Measurements from ENCODE around the gene TOGARAM2.

Gene TOGARAM2

DNA sequence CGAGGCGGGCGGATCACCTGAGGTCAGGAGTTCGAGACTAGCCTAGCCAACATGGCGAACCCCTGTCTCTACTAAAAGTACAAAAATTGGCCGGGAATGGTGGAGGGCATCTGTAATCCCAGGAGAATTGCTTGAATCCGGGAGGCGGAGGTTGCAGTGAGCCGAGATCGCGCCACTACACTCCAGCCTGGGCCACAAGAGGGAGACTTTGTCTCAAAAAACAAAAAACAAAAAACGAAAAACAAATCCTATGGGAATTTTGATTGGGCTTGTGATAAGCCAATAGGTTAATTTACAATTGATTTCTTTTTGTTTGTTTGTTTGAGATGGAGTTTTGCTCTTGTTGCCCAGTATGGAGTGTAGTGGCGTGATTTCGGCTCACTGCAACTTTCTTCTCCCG lies 24.2 kb upstream of the TOGARAM2 start:
- TF ChIP-seq, protein P1, sequence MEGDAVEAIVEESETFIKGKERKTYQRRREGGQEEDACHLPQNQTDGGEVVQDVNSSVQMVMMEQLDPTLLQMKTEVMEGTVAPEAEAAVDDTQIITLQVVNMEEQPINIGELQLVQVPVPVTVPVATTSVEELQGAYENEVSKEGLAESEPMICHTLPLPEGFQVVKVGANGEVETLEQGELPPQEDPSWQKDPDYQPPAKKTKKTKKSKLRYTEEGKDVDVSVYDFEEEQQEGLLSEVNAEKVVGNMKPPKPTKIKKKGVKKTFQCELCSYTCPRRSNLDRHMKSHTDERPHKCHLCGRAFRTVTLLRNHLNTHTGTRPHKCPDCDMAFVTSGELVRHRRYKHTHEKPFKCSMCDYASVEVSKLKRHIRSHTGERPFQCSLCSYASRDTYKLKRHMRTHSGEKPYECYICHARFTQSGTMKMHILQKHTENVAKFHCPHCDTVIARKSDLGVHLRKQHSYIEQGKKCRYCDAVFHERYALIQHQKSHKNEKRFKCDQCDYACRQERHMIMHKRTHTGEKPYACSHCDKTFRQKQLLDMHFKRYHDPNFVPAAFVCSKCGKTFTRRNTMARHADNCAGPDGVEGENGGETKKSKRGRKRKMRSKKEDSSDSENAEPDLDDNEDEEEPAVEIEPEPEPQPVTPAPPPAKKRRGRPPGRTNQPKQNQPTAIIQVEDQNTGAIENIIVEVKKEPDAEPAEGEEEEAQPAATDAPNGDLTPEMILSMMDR (IDR thresholded peaks at IDR 0.05; ENCODE audit: low read depth, low read length) = peak; percentile 48
- in situ Hi-C loops (cut with HindIII; ENCODE audit: low sequenced_read_pairs) = no loop called here
- DNase-seq (ENCODE audit: low read depth, low spot score) = no peak
- no peak overlapping the region for H3K4me3 ChIP-seq (ENCODE audit: low read depth, low read length)

DNA sequence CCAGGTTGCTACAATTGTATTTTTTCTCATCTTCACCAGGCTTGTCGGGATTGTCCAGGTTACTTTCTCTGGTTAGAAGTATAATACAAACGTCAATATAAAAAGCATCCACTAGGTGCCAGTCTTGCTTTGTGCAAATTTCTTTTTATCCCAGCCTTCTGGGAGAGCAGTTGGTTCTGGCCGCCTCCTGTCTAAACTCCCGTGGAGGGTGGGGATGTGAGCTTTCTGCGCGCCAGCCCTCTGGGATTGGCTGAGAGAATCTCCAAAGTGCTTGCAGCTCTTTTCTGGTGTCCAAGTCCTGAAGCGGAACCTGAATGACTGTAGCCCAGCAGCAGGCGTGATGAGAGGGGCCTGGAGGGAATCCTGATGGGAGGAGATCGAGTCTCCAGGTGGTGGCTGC lies 22.4 kb upstream of the TOGARAM2 start:
- in situ Hi-C loops (cut with HindIII; ENCODE audit: low sequenced_read_pairs) = no loop called here
- TF ChIP-seq, protein P1 (IDR thresholded peaks at IDR 0.05; ENCODE audit: low read depth, low read length) = peak; percentile 43
- peak; percentile 81 for DNase-seq (ENCODE audit: low read depth, low spot score)
- H3K4me3 ChIP-seq (ENCODE audit: low read depth, low read length) = no peak overlapping the region

DNA sequence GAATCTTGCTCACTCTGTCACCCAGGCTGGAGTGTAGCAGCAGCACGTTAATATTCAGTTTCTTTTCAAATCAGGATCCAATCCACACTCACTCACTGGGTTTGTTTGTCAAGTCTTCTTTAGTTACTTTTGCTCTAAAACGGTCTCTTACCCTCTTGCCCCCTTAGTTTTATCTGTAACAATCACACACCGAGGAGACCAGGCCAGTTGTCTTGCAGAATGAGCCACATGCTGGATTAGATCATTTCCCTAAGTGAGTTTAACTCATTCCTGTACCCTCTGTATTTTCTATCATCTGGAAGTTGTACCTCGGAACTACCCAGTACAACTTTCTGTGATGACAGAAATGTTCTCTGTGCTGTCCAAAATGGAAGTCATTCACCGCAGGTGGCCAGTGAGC lies 20.7 kb upstream of the TOGARAM2 start:
- no peak for DNase-seq (ENCODE audit: low read depth, low spot score)
- in situ Hi-C loops (cut with HindIII; ENCODE audit: low sequenced_read_pairs) = no loop called here
- H3K4me3 ChIP-seq (ENCODE audit: low read depth, low read length) = no peak overlapping the region
- TF ChIP-seq, protein P1 (IDR thresholded peaks at IDR 0.05; ENCODE audit: low read depth, low read length) = no peak

DNA sequence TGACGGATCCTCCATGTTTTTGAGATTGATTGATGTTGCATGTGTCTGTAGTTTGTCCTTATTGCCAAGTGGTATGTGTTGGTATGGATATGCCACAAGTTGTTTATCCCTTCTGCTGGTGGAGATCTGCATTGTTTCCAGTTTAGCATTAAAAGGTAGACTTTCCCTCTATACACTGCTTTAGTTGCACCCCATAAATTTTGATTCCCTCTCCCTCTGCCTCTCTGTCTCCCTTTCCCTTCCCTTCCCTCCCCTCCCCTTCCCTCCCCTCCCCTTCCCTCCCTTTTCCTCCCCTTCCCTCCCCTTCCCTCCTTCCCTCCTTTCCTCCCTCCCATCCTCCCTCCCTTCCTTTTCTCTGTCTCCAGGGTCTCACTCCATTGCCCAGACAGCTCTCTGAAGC lies 18.6 kb upstream of the TOGARAM2 start:
- DNase-seq (ENCODE audit: low read depth, low spot score) = no peak
- in situ Hi-C loops (cut with HindIII; ENCODE audit: low sequenced_read_pairs) = no loop called here

DNA sequence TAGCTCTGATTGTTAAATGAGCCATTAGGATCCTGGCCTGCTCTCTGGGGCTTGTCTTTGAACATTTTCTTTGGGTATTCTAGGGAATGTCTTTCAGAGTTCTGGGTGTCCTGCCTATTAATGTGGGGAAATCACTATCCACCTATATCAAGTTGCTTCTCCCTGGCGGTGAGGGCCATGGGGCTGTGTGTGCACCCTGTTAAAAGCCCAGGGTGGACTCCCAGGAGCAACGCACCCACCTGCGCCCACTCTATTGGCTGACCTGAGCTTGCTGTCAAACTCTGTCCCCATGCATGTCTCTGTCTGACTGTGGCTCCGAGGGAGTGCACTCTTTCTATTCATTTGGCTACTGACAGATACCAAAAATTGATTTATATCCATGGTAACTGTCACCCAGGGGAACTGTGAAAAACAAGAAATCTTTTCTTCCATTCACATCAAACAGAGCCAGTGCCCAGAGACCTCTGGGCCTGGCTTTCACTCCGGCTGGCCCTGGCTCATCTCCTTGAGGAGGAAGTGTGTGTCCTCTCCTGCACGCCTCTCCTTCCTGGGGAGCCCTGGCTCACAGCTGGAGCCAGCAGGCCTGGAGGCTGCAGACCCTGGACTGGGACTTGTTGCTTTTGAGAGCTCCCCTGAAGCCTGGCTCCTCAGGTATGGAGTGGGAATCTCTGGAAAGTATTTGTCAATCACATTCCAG lies 10.5 kb upstream of the TOGARAM2 start:
- TF ChIP-seq, protein P1 (IDR thresholded peaks at IDR 0.05; ENCODE audit: low read depth, low read length) = no peak
- in situ Hi-C loops (cut with HindIII; ENCODE audit: low sequenced_read_pairs) = no loop called here
- no peak overlapping the region for H3K4me3 ChIP-seq (ENCODE audit: low read depth, low read length)
- DNase-seq (ENCODE audit: low read depth, low spot score) = no peak

More for the DNA sequence above, 18.6 kb upstream of the TOGARAM2 start:
- no peak overlapping the region for H3K4me3 ChIP-seq (ENCODE audit: low read depth, low read length)
- TF ChIP-seq, protein P1 (IDR thresholded peaks at IDR 0.05; ENCODE audit: low read depth, low read length) = no peak

DNA sequence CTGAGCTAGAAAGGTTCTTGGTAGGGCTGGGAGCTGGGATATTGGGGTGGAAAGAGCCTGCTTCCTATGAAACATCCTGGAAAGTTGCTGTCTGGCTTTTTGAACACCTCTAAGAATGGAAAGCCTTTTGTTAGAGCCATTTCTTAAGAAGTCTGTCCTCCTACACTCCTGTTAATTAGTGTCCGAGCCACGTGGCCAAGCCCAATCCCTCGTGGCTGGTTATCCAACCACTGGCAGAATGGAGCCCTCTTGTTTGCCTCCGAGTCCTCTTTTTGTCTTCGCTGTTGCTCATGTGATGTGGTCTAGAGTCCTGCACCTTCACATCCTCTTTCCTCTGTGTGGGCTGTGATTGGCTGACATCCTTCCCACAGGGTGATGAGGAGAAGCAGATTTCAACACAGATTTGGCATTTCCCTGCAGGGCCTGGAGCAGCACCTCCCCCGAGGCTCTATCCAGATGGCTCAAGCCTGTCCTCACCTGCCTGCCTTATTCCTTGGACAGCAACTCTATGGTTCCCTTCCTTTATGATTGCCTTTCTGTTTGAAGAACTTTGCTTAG lies 8.2 kb upstream of the TOGARAM2 start:
- in situ Hi-C loops (cut with HindIII; ENCODE audit: low sequenced_read_pairs) = no loop called here
- DNase-seq (ENCODE audit: low read depth, low spot score) = no peak
- TF ChIP-seq, protein P1 (IDR thresholded peaks at IDR 0.05; ENCODE audit: low read depth, low read length) = no peak
- no peak overlapping the region for H3K4me3 ChIP-seq (ENCODE audit: low read depth, low read length)
